GM12878 (cell line): ENCODE measurements around the gene MYOM1. TPM values are rescaled to one million over a fixed set of nuclear protein-coding genes. Genes with fewer than 3 reads are reported as not detected.

ENCODE experiments used
- ATAC-seq: fragments of 200-7000 bp; cut with Tn5 transposase; 3 replicates; pipeline ENCODE4 v1.9.1; 2020; ENCODE audit warnings: mild to moderate bottlenecking, moderate library complexity
- BruUV-seq: library from RNA; stranded (reverse); fragments of 400-500 nt; replicated peaks from 2 replicates; lab custom pipeline; 2021; lab: Mats Ljungman, UMichigan
- CTCF ChIA-PET: fragments of 300-600 bp; sonication (Branson Sonifier 250); formaldehyde crosslinking; extraction: SDS; loops from one replicate; lab custom pipeline; 2021; ENCODE audit warnings: inconsistent platforms; lab: Yijun Ruan, JAX
- POLR2A ChIA-PET: fragments of 350-600 bp; formaldehyde crosslinking; extraction: SDS; loops from one replicate; lab custom pipeline; 2021; ENCODE audit warnings: inconsistent platforms; lab: Charles Lee
- RAD21 ChIA-PET: fragments of 300-600 bp; sonication (Branson Sonifier 250); formaldehyde crosslinking; loops from one replicate; lab custom pipeline; 2023; ENCODE audit warnings: antibody characterized with exemption; ENCODE audit not compliant: unreplicated experiment; lab: Charles Lee
- SMC1A ChIA-PET: fragments of 300-600 bp; sonication (Branson Sonifier 250); formaldehyde crosslinking; loops from one replicate; lab custom pipeline; 2023; ENCODE audit not compliant: unreplicated experiment, uncharacterized antibody; lab: Charles Lee
- DNase-seq: peaks from one replicate; pipeline ENCODE4 v3.0.0-alpha.2; 2011; ENCODE audit warnings: low read depth, low spot score
- FAIRE-seq: peaks from 3 replicates; lab custom pipeline; 2011; peaks lifted over from hg19 to GRCh38; lab: Jason Lieb, UNC
- H2AFZ ChIP-seq: 2 replicates; pipeline ENCODE4 v1.6.0; 2011; ENCODE audit warnings: low read depth, low read length, control low read depth; ENCODE audit not compliant: control insufficient read depth
- H3K27ac ChIP-seq: 2 replicates; pipeline ENCODE4 v1.5.1; 2011; ENCODE audit warnings: control low read depth; ENCODE audit not compliant: control insufficient read depth, insufficient read depth
- H3K27me3 ChIP-seq, 2 experiments: replicated peaks in 1 of 2; 2 replicates each; pipeline versions ENCODE4 v1.6.0 to v1.6.1; 2011; ENCODE audit warnings: low read length in 1 of 2; ENCODE audit not compliant: control insufficient read depth in 2 of 2, insufficient read depth in 2 of 2
- H3K36me3 ChIP-seq, 2 experiments: 2 replicates each; pipeline ENCODE4 v1.5.1; 2011; ENCODE audit warnings: low read length in 1 of 2; ENCODE audit not compliant: control insufficient read depth in 2 of 2, insufficient read depth in 2 of 2
- H3K4me1 ChIP-seq: 2 replicates; pipeline ENCODE4 v1.6.1; 2011; ENCODE audit warnings: mild to moderate bottlenecking, low read length, moderate library complexity, mixed read lengths; ENCODE audit not compliant: control insufficient read depth, insufficient read depth
- H3K4me2 ChIP-seq: 2 replicates; pipeline ENCODE4 v1.6.0; 2011; ENCODE audit warnings: control low read depth; ENCODE audit not compliant: control insufficient read depth, insufficient read depth
- H3K4me3 ChIP-seq: fragments of 200-600 bp; sonication (generic); 2 replicates; pipeline ENCODE4 v1.5.1; 2016
- H3K79me2 ChIP-seq: 2 replicates; pipeline ENCODE4 v1.6.0; 2011; ENCODE audit warnings: low read length; ENCODE audit not compliant: control insufficient read depth, insufficient read depth
- H3K9ac ChIP-seq: 2 replicates; pipeline ENCODE4 v1.8.0; 2011; ENCODE audit warnings: low read length, control low read depth, mixed read lengths; ENCODE audit not compliant: control insufficient read depth, insufficient read depth
- H3K9me3 ChIP-seq: replicated peaks from 3 replicates; pipeline ENCODE4 v1.5.1; 2011; ENCODE audit warnings: mild to moderate bottlenecking, low read length; ENCODE audit not compliant: control insufficient read depth, insufficient read depth
- H4K20me1 ChIP-seq: 2 replicates; pipeline ENCODE4 v1.6.0; 2011; ENCODE audit not compliant: control insufficient read depth, insufficient read depth
- CBX5 ChIP-seq: sonication (generic); IDR thresholded peaks from 2 replicates; pipeline ENCODE4 v1.6.1; 2016; ENCODE audit warnings: low read depth, moderate library complexity, mild to moderate bottlenecking, inconsistent platforms
- ELK1 ChIP-seq: IDR thresholded peaks from 2 replicates; pipeline ENCODE4 v1.6.1; 2012; ENCODE audit warnings: low read depth, low read length, improper control_type of control experiment
- KLF5 ChIP-seq: fragments of 450-650 bp; IDR thresholded peaks from 2 replicates; pipeline ENCODE4 v1.6.1; 2014; ENCODE audit warnings: mild to moderate bottlenecking; ENCODE audit not compliant: partially characterized antibody
- NFXL1 ChIP-seq: fragments of 450-650 bp; IDR thresholded peaks from 2 replicates; pipeline ENCODE4 v1.6.1; 2017; ENCODE audit warnings: antibody characterized with exemption, mild to moderate bottlenecking, borderline replicate concordance
- POLR2AphosphoS5 ChIP-seq: IDR thresholded peaks from 2 replicates; pipeline ENCODE4 v1.6.1; 2011; ENCODE audit warnings: mild to moderate bottlenecking, low read length, inconsistent platforms
- STAT1 ChIP-seq: fragments of 450-650 bp; conservative IDR thresholded peaks from 2 replicates; pipeline ENCODE4 v1.6.1; 2014; ENCODE audit warnings: antibody characterized with exemption, mild to moderate bottlenecking
- WGBS: methylation state at CpG from one replicate; pipeline ENCODE4 v1.1.6; 2016; ENCODE audit warnings: low lambda C conversion rate; ENCODE audit not compliant: insufficient replicate concordance, insufficient coverage; ENCODE audit errors: missing lambda C conversion rate; 5-methylcytosine and 5-hydroxymethylcytosine counted together
- in situ Hi-C: fragments of 300-500 bp; cut with MboI; formaldehyde crosslinking; loops from 9 replicates; pipeline ENCODE4 v1.14.3; 2018; ENCODE audit warnings: mixed read lengths
- intact Hi-C: fragments of 100-400 bp; cut with micrococcal nuclease; formaldehyde crosslinking; loops from one replicate; pipeline ENCODE4 v1.14.2; 2022; ENCODE audit not compliant: unreplicated experiment
- polyA plus RNA-seq, 11 experiments: library from polyadenylated mRNA; depleted of rRNA in 4 of 11; unstranded in 6 of 11; stranded (reverse) in 5 of 11; fragments of >200 nt; fragmentation: Nextera tagmentation in 4 of 11; fragmentation: Illumina TruSeq in 1 of 11; extraction: Ambion mirVana in 4 of 11; extraction: Trizol in 1 of 11; gene quantifications; 1 replicate in 1 of 11; 2 replicates in 10 of 11; pipeline versions ENCODE4 v1.2.1 to v1.2.3, GENCODE V29; 2011 to 2016; ENCODE audit warnings: inconsistent platforms in 2 of 11, missing spikeins in 2 of 11, low read depth in 1 of 11
- total RNA-seq, 4 experiments: library from RNA; depleted of rRNA in 3 of 4; stranded (reverse); fragments of >200 nt in 3 of 4; fragmentation: Illumina TruSeq in 1 of 4; extraction: Trizol in 1 of 4; gene quantifications; 2 replicates each; pipeline versions ENCODE4 v1.2.1 to v1.2.3, GENCODE V29; 2013 to 2021

Gene MYOM1
- total and polyA plus RNA-seq, 10 of the 15 experiments (the other 5 are each of a cell fraction or from before 2014, with no cell fraction given) = 0.06 to 1.0 (median 0.57) TPM

GRCh38 chr18:3110034-3110752 is 109.6 kb downstream of the MYOM1 start:
- intact Hi-C loops (no loop called here), in situ Hi-C loops (no loop called here)
- Histone ChIP-seq H3K27me3 (no peaks in the 10 kb centered on the region), H3K4me1 (no peaks in the 10 kb centered on the region), H3K9ac (no peak overlapping the region), H4K20me1 (no peaks in the 10 kb centered on the region), H3K36me3 (no peaks in the 10 kb centered on the region), H3K9me3 (no peaks in the 10 kb centered on the region), H2AFZ (no peak overlapping the region), H3K27ac (no peak overlapping the region), H3K79me2 (no peaks in the 10 kb centered on the region), H3K4me2 (no peak overlapping the region), H3K4me3 (no peak overlapping the region)
- POLR2A ChIA-PET = interaction anchor here (1.0 kb wide), 1 partner anchor 23 kb away, joined by 4 read pairs; no protein-coding TSS in a partner anchor
- no TSS peak for BruUV-seq
- RAD21 ChIA-PET = interaction anchor here (1.1 kb wide), 1 partner anchor 136 kb away, joined by 4 read pairs; no protein-coding TSS in a partner anchor
- FAIRE-seq (no peak), DNase-seq (no peak), ATAC-seq (peak; percentile 36; the same call in 1 of the 3 replicates)
- CTCF ChIA-PET = interaction anchor here (0.6 to 0.8 kb wide), 2 partner anchors 21 to 115 kb away, joined by 3 to 4 read pairs; no protein-coding TSS in a partner anchor
- 78% methylated on average over 7 of the region's 7 CpGs for WGBS
- TF ChIP-seq NFXL1 (no peak), CBX5 (no peak)
- SMC1A ChIA-PET = interaction anchor here (0.7 kb wide), 1 partner anchor 141 kb away, joined by 4 read pairs; no protein-coding TSS in a partner anchor

- Histone ChIP-seq H3K9ac (no peak overlapping the region), H3K36me3 (no peaks in the 10 kb centered on the region), H3K4me1 (no peaks in the 10 kb centered on the region), H3K4me3 (no peak overlapping the region), H2AFZ (no peak overlapping the region), H4K20me1 (no peaks in the 10 kb centered on the region), H3K27me3 (no peaks in the 10 kb centered on the region), H3K27ac (no peak overlapping the region), H3K79me2 (no peaks in the 10 kb centered on the region), H3K9me3 (no peaks in the 10 kb centered on the region), H3K4me2 (no peak overlapping the region)
- no TSS peak for BruUV-seq
- intact Hi-C loops = no loop called here
- TF ChIP-seq POLR2AphosphoS5 = no peak
- no peak for TF ChIP-seq STAT1
- no peak for TF ChIP-seq ELK1
- no peak for TF ChIP-seq KLF5
- ATAC-seq (no peak), FAIRE-seq (no peak), DNase-seq (no peak)
- POLR2A ChIA-PET = no interaction called here
- SMC1A ChIA-PET = no interaction called here
- in situ Hi-C loops = no loop called here
- CTCF ChIA-PET = interaction anchor here (1.2 to 1.5 kb wide), 2 partner anchors 20 to 23 kb away, joined by 3 to 4 read pairs; no protein-coding TSS in a partner anchor
- RAD21 ChIA-PET = no interaction called here
Observed at GRCh38 chr18:3107740-3108151, 112.0 kb downstream of the MYOM1 start.
